B cell (primary cell): ENCODE results near the gene HES7. TPM values are rescaled to one million over a fixed set of nuclear protein-coding genes. Genes with fewer than 3 reads are reported as not detected.
A peak's percentile ranks its signal among the peaks of the same experiment; 100 is the strongest.

Source experiments
- ATAC-seq: fragments of 200-7000 bp; cut with Tn5 transposase; one replicate; pipeline ENCODE4 v1.10.0; 2021; ENCODE audit warnings: low read depth, mild to moderate bottlenecking, moderate number of reproducible peaks, moderate library complexity
- CTCF ChIA-PET: fragments of 350-600 bp; sonication (Branson Sonifier 250); formaldehyde crosslinking; loops from one replicate; lab custom pipeline; 2021; ENCODE audit warnings: antibody characterized with exemption, inconsistent platforms; lab: Charles Lee
- POLR2A ChIA-PET: fragments of 350-600 bp; sonication (Branson Sonifier 250); formaldehyde crosslinking; loops from one replicate; lab custom pipeline; 2021; ENCODE audit warnings: antibody characterized with exemption; lab: Charles Lee
- DNase-seq: peaks from one replicate; pipeline ENCODE4 v3.0.0; 2013
- H2AFZ ChIP-seq: 2 replicates; pipeline ENCODE4 v1.6.1; 2012; ENCODE audit warnings: mild to moderate bottlenecking, low read depth, low read length; ENCODE audit not compliant: insufficient read depth, poor library complexity, severe bottlenecking
- H3K27ac ChIP-seq, 2 donors: 1 replicate in 1 of 2; 2 replicates in 1 of 2; pipeline ENCODE4 v1.5.1; 2012 to 2013; ENCODE audit warnings: low read length in 2 of 2, mild to moderate bottlenecking in 2 of 2, moderate library complexity in 1 of 2
- H3K27me3 ChIP-seq, 4 experiments: fragments of 200-600 bp in 1 of 4; sonication (generic) in 1 of 4; replicated peaks in 1 of 4; 1 replicate in 2 of 4; 2 replicates in 2 of 4; pipeline versions ENCODE4 v1.6.1 to v1.7.0; 2013 to 2016; ENCODE audit warnings: low read length in 3 of 4, mild to moderate bottlenecking in 2 of 4, mixed read lengths in 1 of 4, moderate library complexity in 1 of 4; ENCODE audit not compliant: insufficient read depth in 4 of 4, control insufficient read depth in 3 of 4; ENCODE audit errors: control extremely low read depth in 1 of 4
- H3K36me3 ChIP-seq, 2 experiments: replicated peaks in 1 of 2; 1 replicate in 1 of 2; 2 replicates in 1 of 2; pipeline versions ENCODE4 v1.6.1 to v1.7.1; 2013; ENCODE audit warnings: low read length in 1 of 2; ENCODE audit not compliant: insufficient read depth in 2 of 2, control insufficient read depth in 1 of 2; ENCODE audit errors: control extremely low read depth in 1 of 2, extremely low read depth in 1 of 2
- H3K4me1 ChIP-seq, 2 donors: fragments of 200-600 bp in 1 of 2; sonication (generic) in 1 of 2; 1 replicate in 1 of 2; 2 replicates in 1 of 2; pipeline versions ENCODE4 v1.5.1 to v1.6.1; 2013 to 2017; ENCODE audit warnings: low read length in 2 of 2; ENCODE audit not compliant: control insufficient read depth in 2 of 2, insufficient read depth in 2 of 2
- H3K4me2 ChIP-seq: replicated peaks from 2 replicates; pipeline ENCODE3; 2012; ENCODE audit warnings: mild to moderate bottlenecking, low read depth, low read length; ENCODE audit not compliant: poor library complexity, severe bottlenecking
- H3K4me3 ChIP-seq, 5 experiments: fragments of 200-600 bp in 1 of 5; sonication (generic) in 1 of 5; 1 replicate in 3 of 5; 2 replicates in 2 of 5; pipeline versions ENCODE4 v1.5.1 to v1.7.0; 2011 to 2016; ENCODE audit warnings: low read length in 4 of 5, mild to moderate bottlenecking in 4 of 5, low read depth in 2 of 5, control low read depth in 1 of 5, moderate library complexity in 1 of 5; ENCODE audit not compliant: insufficient read depth in 1 of 5; ENCODE audit errors: control extremely low read depth in 1 of 5, extremely low read depth in 1 of 5
- H3K79me2 ChIP-seq: fragments of 200-600 bp; sonication (generic); one replicate; pipeline ENCODE4 v1.6.0; 2016; ENCODE audit warnings: low read length; ENCODE audit not compliant: control insufficient read depth, insufficient read depth
- H3K9ac ChIP-seq: fragments of 200-600 bp; sonication (generic); 2 replicates; pipeline ENCODE4 v1.6.1; 2017; ENCODE audit warnings: mild to moderate bottlenecking, low read length, moderate library complexity
- H3K9me3 ChIP-seq, 3 donors: one replicate each; pipeline versions ENCODE4 v1.6.1 to v1.7.1; 2013; ENCODE audit warnings: low read length in 2 of 3; ENCODE audit not compliant: control insufficient read depth in 2 of 3, insufficient read depth in 1 of 3; ENCODE audit errors: control extremely low read depth in 1 of 3
- H4K20me1 ChIP-seq: 2 replicates; pipeline ENCODE4 v1.6.0; 2012; ENCODE audit warnings: mild to moderate bottlenecking, low read length; ENCODE audit not compliant: insufficient read depth, control insufficient read depth, poor library complexity, severe bottlenecking
- H3K27ac Mint-ChIP-seq: one replicate; pipeline ENCODE4 v1.8.0; 2021; ENCODE audit warnings: mixed read lengths
- H3K27me3 Mint-ChIP-seq: one replicate; pipeline ENCODE4 v1.8.0; 2021; ENCODE audit warnings: mixed read lengths
- H3K4me1 Mint-ChIP-seq: one replicate; pipeline ENCODE4 v1.8.0; 2021; ENCODE audit warnings: mixed read lengths
- H3K4me3 Mint-ChIP-seq: one replicate; pipeline ENCODE4 v1.8.0; 2021; ENCODE audit warnings: mixed read lengths
- H3K9me3 Mint-ChIP-seq: one replicate; pipeline ENCODE4 v1.8.0; 2022; ENCODE audit warnings: mixed read lengths; ENCODE audit not compliant: insufficient read depth
- CTCF ChIP-seq: fragments of 200-600 bp; IDR thresholded peaks from one replicate; pipeline ENCODE4 v1.8.0; 2022; ENCODE audit warnings: antibody characterized with exemption, mild to moderate bottlenecking
- EZH2 ChIP-seq: IDR thresholded peaks from 2 replicates; pipeline ENCODE4 v1.6.1; 2012; ENCODE audit warnings: borderline replicate concordance, low read depth, mild to moderate bottlenecking, moderate library complexity, low read length; ENCODE audit not compliant: insufficient read depth, poor library complexity, severe bottlenecking
- WGBS: methylation state at CpG from one replicate; pipeline ENCODE4 v1.1.5; 2013; ENCODE audit warnings: missing lambda C conversion rate; ENCODE audit not compliant: insufficient coverage; 5-methylcytosine and 5-hydroxymethylcytosine counted together
- intact Hi-C: fragments of 100-400 bp; cut with micrococcal nuclease; formaldehyde crosslinking; loops from one replicate; pipeline ENCODE4 v1.10.0; 2022
- polyA plus RNA-seq: library from polyadenylated mRNA; depleted of rRNA; stranded (reverse); fragments of >200 nt; gene quantifications from 2 replicates; pipeline ENCODE4 v1.2.3, GENCODE V29; 2012
- total RNA-seq, 2 donors: library from RNA; stranded (reverse); fragments of 120-200 nt in 1 of 2; gene quantifications; 1 replicate in 1 of 2; 2 replicates in 1 of 2; pipeline versions ENCODE4 v1.2.3 to v1.2.4, GENCODE V29; 2013 to 2022

Gene HES7
- total and polyA plus RNA-seq, 2 donors (not counting 1 experiment from before 2014, with no cell fraction given), result 0.34 TPM; not detected in 1

GRCh38 chr17:8141045-8141444 is 17.1 kb upstream of the HES7 start:
- ATAC-seq (no peak), DNase-seq (peak; percentile 45)
- Mint-ChIP-seq H3K4me3 (no peak overlapping the region), H3K4me1 (peaks cover 2% of the 10 kb centered on the region), H3K27me3 (no peaks in the 10 kb centered on the region), H3K9me3 (no peaks in the 10 kb centered on the region), H3K27ac (peak overlapping the region; percentile 15)
- Histone ChIP-seq H2AFZ (no peak overlapping the region), H3K27ac (no peak overlapping the region), H4K20me1 (peaks cover 9% of the 10 kb centered on the region), H3K4me2 (no peak overlapping the region), H3K4me3 (no peak overlapping the region), H3K4me1 (peaks cover 10 to 20% of the 10 kb centered on the region in 2 donors), H3K9ac (no peak overlapping the region), H3K36me3 (peaks cover 0 to 45% of the 10 kb centered on the region in 2 experiments), H3K9me3 (no peaks in the 10 kb centered on the region), H3K27me3 (no peaks in the 10 kb centered on the region), H3K79me2 (no peaks in the 10 kb centered on the region)
- WGBS, result 99% methylated on average over 7 of the region's 7 CpGs
- ChIA-PET CTCF (interaction anchor here (0.6 to 7.2 kb wide), 8 partner anchors 9 to 81 kb away, joined by 3 to 68 read pairs (median 4); partner anchors contain the start of gene ALOXE3), POLR2A (interaction anchor here (2.6 to 2.7 kb wide), 2 partner anchors 10 to 15 kb away, joined by 21 to 36 read pairs; partner anchors contain the start of gene PER1)
- intact Hi-C loops, result no loop called here
- TF ChIP-seq EZH2 (no peak), CTCF (no peak)
